ENCODE results near the gene CORO2B.

CORO2B gene

DNA sequence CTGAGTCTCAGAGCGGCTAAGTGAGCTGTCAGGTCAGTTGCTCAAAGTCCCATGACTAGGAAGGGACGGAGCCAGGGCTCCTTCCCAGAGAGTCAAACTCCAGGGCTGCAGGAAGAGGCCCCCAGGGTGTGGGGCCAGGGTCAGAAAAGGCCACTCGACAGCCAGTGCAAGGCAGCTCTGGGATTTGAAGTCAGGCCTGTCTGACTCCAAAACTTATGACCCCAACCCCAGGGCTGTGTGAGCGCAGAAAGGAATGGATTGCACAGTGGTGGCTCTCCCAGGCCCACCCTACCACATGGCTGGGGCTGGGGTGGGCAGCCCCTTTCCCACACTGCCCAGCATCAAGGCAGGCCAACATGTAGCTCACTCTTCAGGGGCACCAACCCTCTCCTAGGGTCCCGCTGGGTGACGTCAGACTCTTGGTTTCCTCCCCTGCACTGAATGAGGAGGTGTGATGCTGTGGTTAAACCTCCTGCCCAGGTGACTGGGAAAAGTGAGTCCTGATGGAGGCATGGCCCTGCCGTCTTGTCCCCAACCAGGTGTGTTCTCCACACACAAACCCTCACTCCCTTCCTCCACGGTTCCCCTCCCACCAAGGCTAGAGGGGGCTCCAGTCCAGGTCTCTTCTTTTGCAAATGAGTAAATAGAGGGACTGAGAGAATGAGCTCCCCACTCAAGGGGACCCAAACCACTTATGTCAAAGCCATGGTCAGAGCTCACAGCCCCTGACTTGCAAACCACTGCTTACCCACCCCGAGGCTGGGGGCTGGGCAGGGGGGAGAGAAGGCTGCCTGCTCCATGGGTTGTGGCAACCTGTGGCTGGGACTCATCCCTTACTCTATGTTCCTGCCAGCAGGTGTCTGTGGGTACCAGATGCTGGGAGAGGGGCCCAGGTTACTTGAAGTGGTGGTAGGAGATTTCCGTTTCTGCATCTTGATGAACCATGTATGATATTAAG is 23.8 kb upstream of the CORO2B start:
- DNase-seq, result no peak

DNA sequence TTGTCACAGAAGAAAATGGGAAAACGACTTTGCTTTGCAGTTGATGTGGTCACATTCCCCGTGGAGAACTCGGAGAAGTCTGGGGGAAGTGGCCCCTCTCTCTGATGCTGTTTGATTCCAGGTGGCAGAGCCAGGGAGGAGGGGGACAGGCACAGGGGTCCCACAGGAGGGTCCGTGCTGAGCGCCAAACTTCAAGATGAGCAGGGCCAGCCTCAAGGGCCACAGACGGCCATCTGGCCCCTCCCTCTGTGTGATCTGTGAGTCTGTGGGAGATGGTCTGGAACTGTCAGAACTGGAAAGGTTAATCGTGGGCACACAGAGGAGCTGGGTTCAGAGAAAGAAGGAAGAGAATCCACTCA is 23.1 kb upstream of the CORO2B start:
- DNase-seq, result no peak

DNA sequence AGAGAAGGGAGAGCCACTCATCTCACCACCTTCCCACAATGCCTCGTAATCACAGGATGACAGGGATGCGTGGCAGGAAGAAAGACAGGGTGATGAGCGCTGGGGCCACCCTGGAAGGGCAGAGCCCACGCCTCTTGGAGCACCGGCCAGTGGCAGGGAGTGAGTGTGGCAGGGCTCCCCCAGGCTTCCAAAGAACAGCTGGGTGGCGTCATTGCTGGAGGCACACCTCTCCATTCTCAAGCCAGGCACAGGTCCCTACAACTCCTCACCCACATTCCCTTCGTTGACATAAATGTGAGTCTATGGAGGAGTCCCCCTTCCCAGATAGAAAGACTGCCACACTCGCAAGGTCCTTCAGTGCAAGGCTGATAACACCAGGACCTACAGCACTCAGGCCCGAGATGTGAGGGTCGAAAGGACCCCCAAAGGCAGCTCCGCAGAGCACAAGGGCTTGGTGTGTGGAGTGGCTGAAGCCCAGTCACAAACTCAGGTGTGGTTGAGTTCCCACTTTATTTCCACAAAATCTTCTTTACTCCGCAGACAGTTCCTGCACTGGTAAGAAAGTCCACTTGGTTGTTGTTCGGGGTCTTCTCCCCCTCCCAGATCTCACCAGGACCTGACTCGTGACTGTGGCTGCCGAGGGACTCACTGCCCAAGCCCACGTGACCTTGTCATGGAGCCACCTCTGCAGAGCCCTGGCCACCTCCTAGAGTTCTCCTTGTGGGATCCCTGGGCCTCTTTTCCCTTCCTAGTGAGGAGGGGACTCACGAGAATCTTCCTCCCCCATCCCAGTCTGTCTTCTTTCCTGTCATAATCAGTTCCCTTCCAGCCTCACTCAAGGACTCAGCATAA is 22.4 kb upstream of the CORO2B start:
- no peak for DNase-seq

DNA sequence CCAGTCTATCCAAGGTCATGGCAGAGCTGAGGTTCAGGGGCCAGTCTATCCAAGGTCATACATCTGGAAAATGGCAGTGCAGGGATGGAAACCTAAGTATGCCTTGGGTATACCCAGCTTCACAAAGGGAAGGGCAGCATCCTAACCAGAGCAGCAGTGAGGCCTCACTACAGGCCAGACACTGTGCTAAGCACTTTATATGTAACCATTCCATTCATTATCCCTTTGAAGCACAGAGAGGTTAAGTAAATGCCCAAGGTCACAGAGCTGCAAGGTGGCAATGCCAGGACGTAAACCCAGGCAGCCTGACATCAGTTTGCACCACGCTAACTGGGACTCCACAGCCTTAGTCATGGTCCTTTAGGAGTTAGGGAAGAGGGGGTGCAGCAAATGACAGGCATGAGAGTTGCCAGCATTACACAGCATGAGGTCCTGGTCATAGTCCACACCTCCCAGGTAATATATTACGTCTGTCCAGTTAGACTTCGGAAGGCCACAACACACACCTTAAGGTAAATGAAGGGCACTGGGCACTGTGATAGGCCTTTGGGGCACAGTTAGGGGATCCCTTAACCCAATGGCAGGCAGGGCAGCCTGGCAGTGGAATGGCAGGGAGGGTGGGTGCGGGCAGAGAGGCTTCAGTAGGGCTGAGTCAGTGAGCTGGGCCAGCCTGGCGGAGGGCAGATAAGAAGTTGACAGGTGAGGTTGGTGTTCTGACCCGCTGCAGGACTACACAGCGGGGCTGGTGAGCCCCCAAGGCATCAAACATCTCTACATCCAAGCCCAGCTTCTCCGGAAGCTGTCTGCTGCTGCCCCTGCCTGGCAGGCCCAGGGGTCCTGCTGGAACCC is 21.1 kb upstream of the CORO2B start:
- DNase-seq, result no peak

DNA sequence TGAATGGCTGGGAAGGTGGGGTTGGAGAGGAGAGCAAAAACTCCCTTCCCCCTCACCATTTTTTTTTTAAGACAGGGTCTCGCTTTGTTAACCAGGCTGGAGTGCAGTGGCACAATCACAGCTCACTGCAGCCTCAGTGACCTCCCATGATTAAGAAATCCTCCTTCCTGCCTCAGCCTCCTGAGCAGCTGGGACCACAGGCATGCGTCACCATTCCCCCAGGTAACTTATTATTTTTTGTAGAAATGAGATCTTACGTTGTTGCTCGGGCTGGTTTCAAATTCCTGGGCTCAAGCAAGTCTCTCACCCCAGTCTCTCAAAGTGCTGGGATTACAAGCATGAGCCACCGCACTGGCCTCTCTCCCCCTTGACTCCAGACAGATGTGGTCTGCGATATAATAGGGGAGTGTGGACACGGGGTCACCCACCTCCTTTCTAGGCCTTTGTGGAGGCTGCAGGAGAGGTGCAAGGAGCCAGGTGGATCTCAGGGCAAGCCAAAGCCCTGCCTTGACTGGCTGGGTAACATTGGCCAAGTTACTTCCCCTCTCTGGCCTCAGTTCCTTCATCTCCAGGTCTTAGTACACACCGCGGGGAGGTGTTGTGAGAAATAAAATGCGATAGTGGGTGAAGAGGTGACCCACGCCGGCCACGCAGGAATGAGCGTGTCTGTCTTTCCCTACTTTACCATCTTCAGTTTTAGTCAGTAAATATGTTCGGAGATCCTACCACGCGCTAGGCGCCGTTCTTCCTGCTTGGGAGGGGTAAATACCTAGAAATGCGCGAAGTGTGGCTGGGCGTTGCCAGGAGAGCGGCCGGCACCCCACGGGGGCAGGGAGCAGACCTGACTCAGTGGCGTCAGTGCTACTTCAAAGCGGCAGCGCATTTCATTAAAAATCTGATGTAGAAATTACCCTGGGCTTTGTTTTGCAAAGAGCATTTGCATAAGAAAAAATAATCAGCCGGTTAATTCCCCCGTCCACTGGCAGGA is 20.2 kb upstream of the CORO2B start:
- no peak for DNase-seq

DNA sequence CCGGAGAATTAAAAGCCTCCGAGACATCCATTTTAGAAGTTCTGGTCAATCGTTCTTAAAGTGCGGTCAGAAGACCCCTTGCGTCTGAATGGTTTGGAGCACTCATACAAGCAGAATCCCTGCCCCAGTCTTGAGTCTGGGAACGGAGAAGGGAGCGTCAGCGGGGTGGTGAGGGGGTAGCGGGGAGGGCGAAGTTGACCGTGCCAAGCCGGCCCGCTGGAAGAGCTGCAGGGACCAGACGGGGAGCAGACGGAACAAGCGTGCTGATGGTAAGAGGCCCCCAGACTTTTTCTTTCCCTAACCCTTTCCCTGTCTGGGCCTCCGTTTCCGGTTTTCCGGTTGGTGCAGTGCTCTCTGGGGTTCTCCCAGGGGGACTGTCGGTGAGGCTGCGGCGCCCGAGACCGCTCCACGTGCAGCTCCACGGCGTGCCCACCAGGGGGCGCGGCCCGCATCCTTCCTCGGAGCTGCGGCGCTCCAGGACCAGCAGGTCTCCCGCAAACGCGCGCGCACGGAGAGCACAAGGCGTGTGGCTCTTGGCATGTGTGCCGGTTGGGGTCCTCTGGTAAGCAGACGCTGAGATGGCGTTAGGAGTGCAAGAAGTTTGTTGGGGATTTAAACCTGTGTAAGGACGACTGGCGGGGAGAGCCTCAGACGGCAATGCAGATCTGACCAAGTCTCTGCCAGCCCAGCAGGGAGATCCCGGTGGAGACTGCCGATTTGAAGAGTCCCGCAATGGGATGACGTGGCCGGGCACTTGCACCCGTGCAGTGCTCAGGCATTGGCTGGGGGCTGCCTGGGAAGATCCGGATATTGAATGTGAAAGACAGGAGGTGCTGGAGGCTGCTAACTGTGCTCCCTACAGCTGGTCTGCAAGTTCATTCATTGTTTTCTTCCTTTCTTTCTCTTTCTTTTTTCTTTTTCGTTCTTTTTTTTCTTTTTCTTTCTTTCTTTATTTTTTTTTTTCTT is 19.2 kb upstream of the CORO2B start:
- DNase-seq, result peak; percentile 57

DNA sequence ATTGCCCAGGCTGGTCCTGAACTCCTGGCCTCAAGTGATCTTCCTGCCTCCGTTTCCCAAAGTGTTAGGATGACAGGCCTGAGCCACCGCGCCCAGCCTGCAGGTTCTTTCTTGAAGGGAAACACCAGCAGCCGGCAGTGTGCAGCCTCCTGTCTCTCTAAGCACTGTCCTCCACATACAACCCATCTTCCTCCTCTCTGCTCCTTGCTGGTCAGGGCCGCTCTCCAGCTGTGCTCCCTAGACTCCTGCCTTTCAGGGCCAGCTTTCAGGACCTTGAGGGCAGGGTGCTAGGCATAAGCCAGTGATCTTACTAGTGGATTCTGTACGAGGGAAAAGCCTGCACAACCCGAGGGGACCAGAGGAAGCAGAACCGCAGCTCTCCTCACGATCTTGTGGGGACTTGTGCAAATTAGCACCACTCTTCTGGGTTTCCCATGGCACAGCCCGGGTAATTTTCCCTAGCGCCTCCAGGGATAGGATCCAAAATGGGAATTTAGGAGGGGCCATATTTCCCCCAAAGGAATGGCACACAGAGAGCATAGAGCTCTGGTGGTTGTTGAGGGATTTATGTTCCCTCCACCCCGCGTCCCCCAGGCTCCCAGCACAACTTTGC is 18.2 kb upstream of the CORO2B start:
- no peak for DNase-seq

DNA sequence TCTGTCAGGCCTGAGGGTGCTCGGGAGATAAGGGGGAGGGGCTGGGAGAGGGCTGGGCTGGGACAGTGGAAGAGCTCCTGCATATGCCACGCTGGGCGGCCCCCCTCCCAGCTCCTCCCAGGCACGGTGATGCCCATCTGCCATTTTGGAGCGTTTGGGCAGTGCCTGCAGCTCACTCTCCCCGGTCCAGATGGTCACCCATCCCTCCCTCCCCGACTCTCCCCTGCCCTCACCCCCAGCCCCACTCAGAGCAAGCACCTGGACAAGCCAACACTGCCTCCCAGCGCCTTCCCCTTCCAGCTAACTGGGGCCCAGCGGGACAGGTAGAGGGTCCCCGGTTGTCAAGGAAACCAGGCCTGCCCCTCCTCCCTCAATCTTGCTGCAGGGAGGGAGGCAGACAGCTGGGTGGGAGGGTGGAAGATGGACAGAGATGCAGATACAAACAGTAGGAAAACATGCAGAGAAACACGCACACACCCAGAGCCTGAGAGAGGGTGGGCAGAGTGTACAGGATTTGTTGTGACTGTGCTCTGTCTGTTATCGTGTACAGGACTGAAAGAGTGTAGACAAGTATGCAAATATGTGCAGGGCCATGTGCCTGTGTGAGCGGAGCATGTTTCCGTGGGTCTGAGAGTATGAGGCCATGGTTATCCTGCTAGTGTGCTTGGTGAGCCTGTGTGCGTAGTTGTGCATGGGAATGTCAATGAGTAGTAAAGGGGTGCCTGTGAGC is 17.5 kb upstream of the CORO2B start:
- no peak for DNase-seq

DNA sequence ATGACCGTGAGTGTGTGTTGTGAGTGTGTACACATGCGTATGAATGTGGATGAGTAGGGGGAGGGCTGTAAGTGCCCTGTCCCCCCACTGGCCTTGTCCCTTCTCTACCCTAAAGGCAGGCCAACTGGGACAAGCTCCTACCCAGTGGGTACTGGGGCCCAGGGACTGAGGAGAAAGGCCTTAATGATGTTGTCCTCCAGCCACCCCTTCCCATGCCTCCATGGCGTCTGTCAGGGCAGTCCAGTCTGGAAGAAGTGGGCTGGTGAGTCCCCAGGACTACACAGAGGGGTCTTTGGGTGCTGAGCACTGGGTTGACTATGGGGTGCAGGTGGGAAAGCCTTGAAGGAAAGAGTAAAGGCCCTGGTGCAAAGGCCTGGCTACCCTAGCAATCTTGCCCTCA is 16.9 kb upstream of the CORO2B start:
- no peak for DNase-seq

DNA sequence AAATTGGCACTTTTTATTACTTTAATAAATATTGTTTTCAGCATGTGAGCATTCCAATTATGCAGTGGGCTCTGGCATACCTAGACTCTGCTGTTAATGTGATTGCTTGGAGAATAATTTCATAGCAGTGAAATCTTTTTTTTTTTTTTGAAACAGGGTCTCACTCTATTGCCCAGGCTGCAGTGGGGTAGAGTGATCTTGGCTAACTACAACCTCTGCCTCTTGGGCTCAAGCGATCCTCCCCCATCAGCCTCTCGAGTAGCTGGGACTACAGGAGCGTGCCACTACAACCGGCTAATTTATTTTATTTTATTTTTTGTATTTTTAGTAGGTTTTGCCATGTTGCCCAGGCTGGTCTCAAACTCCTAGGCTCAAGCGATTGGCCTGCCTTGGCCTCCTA is 14.6 kb upstream of the CORO2B start:
- DNase-seq, result no peak

DNA sequence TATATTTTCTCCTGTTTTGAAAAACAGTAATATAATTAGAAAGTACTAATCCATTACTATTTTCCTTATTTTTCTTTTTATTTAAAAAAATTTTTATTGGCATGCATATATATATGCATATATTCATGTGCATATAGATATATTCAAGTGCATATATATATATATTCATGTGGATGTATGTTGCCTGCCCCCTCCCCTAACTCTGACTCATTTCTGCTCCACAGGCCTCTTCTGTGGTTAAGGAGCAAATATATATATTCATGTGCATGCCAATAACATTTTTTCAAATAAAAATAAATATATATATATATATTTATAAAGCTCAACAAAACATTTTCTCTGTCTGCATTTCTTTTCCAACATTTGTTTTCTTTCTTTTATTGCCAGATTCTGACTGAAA is 13.6 kb upstream of the CORO2B start:
- no peak for DNase-seq

DNA sequence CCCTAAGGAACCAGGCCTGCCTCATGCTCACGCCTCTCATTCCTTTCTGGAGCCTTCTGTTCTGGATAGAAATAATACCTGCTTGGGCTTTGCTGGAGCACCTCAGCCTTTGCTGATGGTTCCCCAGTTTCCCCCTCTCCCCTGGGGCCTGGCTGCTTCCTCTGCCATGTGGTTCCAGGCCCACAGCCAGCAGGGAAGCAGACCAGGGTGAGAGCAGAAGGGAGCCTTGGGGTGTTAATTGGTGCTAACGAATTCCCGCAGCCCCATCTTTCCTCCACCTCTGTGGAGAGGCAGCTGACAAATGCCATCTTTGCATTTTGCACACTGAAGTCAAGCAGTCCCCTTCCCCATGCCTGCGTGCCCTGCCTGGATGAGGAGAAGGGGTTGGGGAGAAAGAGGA is 13.1 kb upstream of the CORO2B start:
- DNase-seq, result no peak

DNA sequence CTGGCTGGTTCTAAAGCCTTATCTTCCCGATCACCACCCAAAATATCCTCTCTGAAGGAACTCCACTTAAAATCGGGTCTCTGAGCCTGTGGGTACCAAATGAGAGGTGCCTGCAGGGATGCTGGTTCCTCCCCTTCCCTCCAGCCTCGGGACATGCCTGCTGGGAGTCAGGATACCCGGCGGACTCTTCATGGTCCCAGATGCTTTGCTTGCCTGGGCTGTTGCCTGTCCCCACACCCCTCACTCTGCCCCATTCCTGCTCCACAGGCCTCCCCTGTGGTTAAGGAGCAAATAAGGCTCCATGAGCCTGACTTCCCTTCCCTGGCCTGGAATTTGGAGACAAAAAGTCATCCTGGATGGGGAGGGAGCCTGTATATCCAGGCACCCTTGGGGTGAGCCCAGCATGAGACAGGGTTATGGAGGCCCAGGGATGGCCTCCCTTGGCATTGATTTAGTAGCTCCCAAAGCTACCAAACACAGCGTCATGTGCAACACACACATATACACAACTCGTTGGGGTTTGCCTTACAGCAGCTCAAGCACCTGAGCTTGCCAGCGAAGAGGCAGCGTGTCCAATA is 12.3 kb upstream of the CORO2B start:
- no peak for DNase-seq

DNA sequence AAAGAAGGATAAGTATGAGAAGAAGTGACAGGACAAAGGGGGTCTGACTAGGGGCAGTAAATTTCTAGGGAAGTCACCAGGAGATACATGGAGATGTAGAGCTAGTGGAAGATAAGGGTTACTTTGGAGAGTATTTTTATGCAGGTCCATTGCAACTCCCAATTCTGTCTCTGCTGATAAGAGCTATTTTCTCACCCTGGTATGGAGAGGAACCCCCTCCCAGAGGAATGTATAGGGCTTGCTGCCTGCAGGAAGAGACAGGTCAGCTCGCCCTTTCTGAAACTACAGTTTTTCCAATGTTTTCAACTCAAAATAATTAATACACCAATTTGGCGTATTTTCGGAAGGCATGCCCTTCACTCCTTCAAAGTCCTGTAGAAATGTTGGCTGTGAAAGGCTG is 11.4 kb upstream of the CORO2B start:
- DNase-seq, result no peak

DNA sequence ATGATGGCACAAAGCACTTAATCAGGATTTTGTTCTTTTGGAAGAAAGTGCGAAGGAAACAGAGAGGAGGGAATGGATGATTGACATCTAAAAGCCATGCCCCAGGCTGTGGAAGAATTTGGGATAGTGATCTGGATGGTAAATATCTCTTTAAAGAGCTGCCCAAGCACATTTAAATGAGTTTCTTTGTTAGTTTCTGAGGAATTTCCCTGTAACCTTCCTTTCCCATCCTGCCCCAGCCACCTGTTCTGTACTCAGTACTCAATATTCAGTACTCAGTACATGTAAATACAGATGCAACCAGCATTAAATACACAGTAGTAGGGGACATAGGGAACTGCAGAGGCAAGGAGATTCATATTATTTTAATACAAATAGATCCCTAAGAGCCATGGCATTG is 7.8 kb upstream of the CORO2B start:
- DNase-seq, result no peak

DNA sequence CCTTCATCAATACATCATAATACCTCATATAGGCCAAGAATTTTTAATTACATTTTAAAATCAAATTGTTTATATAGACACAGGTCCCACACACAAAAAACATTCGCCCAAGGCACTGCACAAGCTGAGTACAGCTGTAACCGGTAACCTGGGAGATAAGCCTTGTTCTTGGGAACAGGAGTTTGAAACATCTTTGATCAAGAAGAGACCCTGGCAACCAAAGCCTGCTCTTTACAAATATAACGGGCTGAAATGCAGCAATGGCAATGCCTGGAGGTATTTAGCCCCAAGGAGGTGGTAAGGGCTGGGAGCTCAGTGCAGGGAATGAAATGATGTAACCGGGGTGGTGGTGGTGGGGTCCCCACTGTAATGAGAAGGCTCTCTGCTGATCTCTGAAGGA is 7.2 kb upstream of the CORO2B start:
- no peak for DNase-seq

DNA sequence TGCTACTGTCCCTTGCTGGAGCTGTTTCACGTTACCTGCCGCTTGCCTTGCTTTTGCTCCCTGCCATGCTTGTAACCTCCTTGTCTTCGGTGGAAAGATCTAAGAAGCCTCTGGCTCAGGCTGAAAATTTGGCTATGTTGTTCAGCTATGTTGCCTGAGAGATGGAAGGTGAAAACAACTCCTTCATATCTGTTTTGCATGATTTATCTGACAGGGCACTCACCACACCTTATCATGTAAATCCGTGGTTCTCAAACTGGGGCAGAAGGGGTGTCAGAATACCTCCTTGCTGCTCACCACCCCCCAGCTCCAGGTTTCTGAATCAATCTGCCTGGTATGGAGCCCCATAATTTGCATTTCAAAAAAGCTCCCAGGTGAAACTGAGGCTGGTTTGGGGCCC is 6.5 kb upstream of the CORO2B start:
- DNase-seq, result no peak

DNA sequence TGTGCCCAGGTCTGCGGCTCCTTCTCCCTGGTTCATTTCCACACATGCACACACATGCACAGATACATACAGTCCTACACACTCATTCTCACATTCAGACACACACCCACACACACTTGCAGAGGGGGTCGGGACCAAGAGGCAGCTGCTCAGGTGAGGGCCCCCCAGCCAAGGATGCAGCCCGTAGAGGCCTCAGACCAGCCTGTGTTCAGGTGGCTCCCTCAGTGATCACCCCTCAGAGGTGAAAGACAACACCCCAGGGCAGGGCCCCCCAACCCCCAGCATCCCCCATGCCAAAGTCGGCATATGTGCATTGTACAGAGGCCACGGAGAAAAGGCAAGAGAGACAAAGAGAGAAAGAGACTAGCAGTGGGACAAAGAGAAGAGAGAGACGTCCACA is 5.9 kb upstream of the CORO2B start:
- no peak for DNase-seq

DNA sequence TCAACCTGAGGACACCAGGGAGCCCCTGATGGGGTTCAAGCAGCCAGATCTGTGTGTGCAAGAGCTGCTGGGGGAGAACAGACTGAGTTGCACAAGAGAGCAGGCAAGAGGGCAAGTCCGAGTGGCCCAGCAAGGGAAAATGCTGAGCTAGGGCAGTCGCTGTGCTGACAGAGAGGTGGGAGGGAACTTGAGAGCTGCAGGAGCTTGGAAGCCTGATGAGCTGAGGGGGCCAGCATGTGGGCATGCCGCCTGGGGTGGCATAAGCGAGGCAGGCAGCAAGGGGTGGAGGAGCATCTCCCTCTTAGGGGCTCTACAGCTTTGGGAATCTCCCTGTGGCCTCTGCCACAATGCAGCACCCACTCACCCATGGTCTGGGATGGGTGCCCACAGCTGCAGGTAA is 4.7 kb upstream of the CORO2B start:
- DNase-seq, result no peak

Measured in NCI-H1048 (cell line).